OCI-LY1 (cell line): ENCODE results near the gene KLB.

Source experiments
- H2AFZ ChIP-seq: fragments of 200-600 bp; sonication (generic), shearing (Covaris generic); 2 replicates; pipeline ENCODE4 v1.6.0; 2014; ENCODE audit warnings: antibody characterized with exemption, mild to moderate bottlenecking, low read length
- H3F3A ChIP-seq: fragments of 200-600 bp; sonication (generic), shearing (Covaris generic); 2 replicates; pipeline ENCODE4 v1.6.0; 2014; ENCODE audit warnings: mild to moderate bottlenecking, antibody characterized with exemption, low read length, moderate library complexity; ENCODE audit not compliant: insufficient read depth
- H3K27ac ChIP-seq: fragments of 200-600 bp; sonication (generic); 2 replicates; pipeline ENCODE4 v1.5.1; 2014; ENCODE audit warnings: low read length, mixed run types, mild to moderate bottlenecking, low read depth; ENCODE audit not compliant: poor library complexity, severe bottlenecking
- H3K27me3 ChIP-seq: fragments of 200-600 bp; sonication (generic); 2 replicates; pipeline ENCODE4 v1.6.0; 2014; ENCODE audit warnings: antibody characterized with exemption, mild to moderate bottlenecking, low read length, moderate library complexity; ENCODE audit not compliant: insufficient read depth
- H3K36me3 ChIP-seq: fragments of 200-600 bp; sonication (generic); 2 replicates; pipeline ENCODE4 v1.6.1; 2014; ENCODE audit warnings: mild to moderate bottlenecking, antibody characterized with exemption, low read length, moderate library complexity, mixed read lengths; ENCODE audit not compliant: insufficient read depth
- H3K4me1 ChIP-seq: fragments of 200-600 bp; sonication (generic); 2 replicates; pipeline ENCODE4 v1.5.1; 2014; ENCODE audit warnings: mild to moderate bottlenecking, low read length, moderate library complexity; ENCODE audit not compliant: insufficient read depth, severe bottlenecking
- H3K4me2 ChIP-seq: fragments of 200-600 bp; sonication (generic), shearing (Covaris generic); 2 replicates; pipeline ENCODE4 v1.6.1; 2014; ENCODE audit warnings: low read length
- H3K4me3 ChIP-seq: fragments of 200-600 bp; sonication (generic); 2 replicates; pipeline ENCODE4 v1.5.1; 2014; ENCODE audit warnings: low read length, low read depth, mild to moderate bottlenecking, mixed read lengths; ENCODE audit not compliant: poor library complexity, severe bottlenecking
- H3K79me2 ChIP-seq: fragments of 200-600 bp; shearing (Covaris generic); 2 replicates; pipeline ENCODE4 v1.6.1; 2016; ENCODE audit warnings: mixed run types, low read length, mixed read lengths; ENCODE audit not compliant: insufficient read depth
- H3K9ac ChIP-seq: fragments of 200-600 bp; sonication (generic), shearing (Covaris generic); 2 replicates; pipeline ENCODE4 v1.6.1; 2014; ENCODE audit warnings: mild to moderate bottlenecking, low read length, mixed read lengths
- H3K9me2 ChIP-seq: fragments of 200-600 bp; sonication (generic), shearing (Covaris generic); 2 replicates; pipeline ENCODE4 v1.6.1; 2014; ENCODE audit warnings: low read depth, mild to moderate bottlenecking, low read length, mixed read lengths
- H3K9me3 ChIP-seq: fragments of 200-600 bp; shearing (Covaris generic); 2 replicates; pipeline ENCODE4 v1.6.1; 2014; ENCODE audit warnings: low read length, mixed read lengths
- H4K20me1 ChIP-seq: fragments of 200-600 bp; sonication (generic), shearing (Covaris generic); 2 replicates; pipeline ENCODE4 v1.6.0; 2016; ENCODE audit warnings: mild to moderate bottlenecking, low read length; ENCODE audit not compliant: insufficient read depth
- EZH2 ChIP-seq: fragments of 200-600 bp; sonication (generic), shearing (Covaris generic); IDR thresholded peaks from 2 replicates; pipeline ENCODE4 v1.8.0; 2017; ENCODE audit warnings: borderline replicate concordance, mixed run types, mild to moderate bottlenecking, antibody characterized with exemption, low read length, moderate library complexity, mixed read lengths
- TF ChIP-seq, protein P1 (sequence below): fragments of 200-600 bp; sonication (generic), shearing (Covaris generic); IDR thresholded peaks from 2 replicates; pipeline ENCODE4 v1.5.1; 2017; ENCODE audit warnings: mild to moderate bottlenecking, antibody characterized with exemption, low read length, moderate library complexity, mixed read lengths

KLB gene

DNA sequence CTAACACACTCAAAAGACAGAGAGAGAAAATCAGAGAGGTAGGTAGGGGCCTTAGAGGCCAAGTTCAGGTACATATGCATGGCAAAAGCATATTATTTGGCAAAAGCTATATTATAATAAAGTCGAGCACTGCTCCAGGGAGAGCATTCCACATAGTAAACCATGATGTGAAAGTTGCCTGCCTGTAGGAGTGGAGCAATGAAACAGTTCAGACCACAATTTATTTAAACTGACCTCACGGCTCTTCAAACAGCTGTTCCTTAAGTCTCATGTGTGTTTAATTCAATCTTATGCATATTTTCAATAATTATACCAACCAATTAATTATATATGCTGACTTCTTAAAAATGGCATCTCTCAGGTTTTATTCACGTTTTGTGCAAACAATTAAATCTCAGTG, 43.9 kb upstream of the KLB start:
- Histone ChIP-seq H3K4me3 (peak overlapping the region; percentile 26), H3K4me2 (peak overlapping the region; percentile 73), H4K20me1 (no peaks in the 10 kb centered on the region), H3F3A (no peaks in the 10 kb centered on the region; the same call in 1 of the 2 replicates), H3K79me2 (peaks cover 78% of the 10 kb centered on the region), H3K36me3 (no peaks in the 10 kb centered on the region), H2AFZ (no peak overlapping the region), H3K4me1 (peaks cover 65% of the 10 kb centered on the region), H3K9ac (no peak overlapping the region; the same call in 1 of the 2 replicates), H3K27me3 (no peaks in the 10 kb centered on the region), H3K27ac (peak overlapping the region; percentile 77), H3K9me2 (no peaks in the 10 kb centered on the region), H3K9me3 (no peaks in the 10 kb centered on the region)
- TF ChIP-seq EZH2 = no peak
- TF ChIP-seq, protein P1, sequence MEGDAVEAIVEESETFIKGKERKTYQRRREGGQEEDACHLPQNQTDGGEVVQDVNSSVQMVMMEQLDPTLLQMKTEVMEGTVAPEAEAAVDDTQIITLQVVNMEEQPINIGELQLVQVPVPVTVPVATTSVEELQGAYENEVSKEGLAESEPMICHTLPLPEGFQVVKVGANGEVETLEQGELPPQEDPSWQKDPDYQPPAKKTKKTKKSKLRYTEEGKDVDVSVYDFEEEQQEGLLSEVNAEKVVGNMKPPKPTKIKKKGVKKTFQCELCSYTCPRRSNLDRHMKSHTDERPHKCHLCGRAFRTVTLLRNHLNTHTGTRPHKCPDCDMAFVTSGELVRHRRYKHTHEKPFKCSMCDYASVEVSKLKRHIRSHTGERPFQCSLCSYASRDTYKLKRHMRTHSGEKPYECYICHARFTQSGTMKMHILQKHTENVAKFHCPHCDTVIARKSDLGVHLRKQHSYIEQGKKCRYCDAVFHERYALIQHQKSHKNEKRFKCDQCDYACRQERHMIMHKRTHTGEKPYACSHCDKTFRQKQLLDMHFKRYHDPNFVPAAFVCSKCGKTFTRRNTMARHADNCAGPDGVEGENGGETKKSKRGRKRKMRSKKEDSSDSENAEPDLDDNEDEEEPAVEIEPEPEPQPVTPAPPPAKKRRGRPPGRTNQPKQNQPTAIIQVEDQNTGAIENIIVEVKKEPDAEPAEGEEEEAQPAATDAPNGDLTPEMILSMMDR = no peak

DNA sequence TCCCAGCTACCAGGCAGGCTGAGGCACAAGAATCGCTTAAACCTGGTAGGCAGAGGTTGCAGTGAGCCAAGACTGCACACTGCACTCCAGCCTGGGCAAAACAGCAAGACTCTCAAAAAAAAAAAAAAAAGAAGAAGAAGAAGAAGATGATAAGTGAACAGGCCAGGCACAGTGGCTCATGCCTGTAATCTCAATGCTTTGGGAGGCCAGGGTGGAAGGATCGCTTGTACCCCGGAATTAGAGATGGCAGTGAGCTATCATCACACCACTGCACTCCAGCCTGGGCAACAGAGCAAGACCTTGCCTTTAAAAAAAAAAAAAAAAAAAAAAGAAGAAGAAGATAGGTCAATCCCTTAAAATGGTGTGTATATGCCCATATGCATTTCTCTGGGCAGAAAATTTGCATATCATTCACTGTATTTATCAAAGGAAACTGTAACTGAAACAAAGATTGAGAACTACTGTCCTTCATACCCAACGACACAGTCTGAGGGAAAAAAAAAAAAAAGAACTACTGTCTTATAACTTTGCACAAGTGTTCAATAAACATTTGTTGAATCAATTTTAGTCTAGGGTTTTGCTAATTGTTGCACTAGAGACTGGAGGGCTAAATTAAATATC, 42.8 kb upstream of the KLB start:
- Histone ChIP-seq H3K9ac (peak overlapping the region; percentile 53), H3K27me3 (no peaks in the 10 kb centered on the region), H3F3A (no peaks in the 10 kb centered on the region; the same call in 1 of the 2 replicates), H3K9me2 (no peaks in the 10 kb centered on the region), H3K9me3 (no peaks in the 10 kb centered on the region), H3K79me2 (peaks cover 67% of the 10 kb centered on the region), H3K27ac (peak overlapping the region; percentile 77), H2AFZ (no peak overlapping the region), H4K20me1 (no peaks in the 10 kb centered on the region), H3K4me3 (peak overlapping the region; percentile 90), H3K4me2 (peak overlapping the region; percentile 73), H3K4me1 (peaks cover 55% of the 10 kb centered on the region), H3K36me3 (no peaks in the 10 kb centered on the region)
- TF ChIP-seq EZH2 = no peak
- TF ChIP-seq, protein P1 = no peak

DNA sequence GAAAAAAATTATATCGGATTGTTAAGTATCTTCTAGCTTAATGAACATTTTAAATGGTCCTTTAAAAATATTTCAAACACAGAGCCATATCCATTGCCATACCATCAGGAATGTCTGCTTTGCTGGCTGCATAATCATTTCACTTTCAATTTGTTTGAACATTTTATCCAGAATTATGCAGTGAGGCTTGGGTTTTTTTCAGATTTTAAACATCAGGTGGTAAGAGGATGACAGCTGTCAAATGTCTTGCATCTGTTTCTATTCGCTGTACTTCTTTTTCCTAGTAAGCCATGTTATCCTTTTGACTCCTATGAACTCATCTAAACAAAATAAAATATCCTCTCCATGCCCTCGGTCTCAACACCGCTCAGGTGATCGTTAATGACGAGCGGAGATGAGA, 41.4 kb upstream of the KLB start:
- Histone ChIP-seq H3K9ac (peak overlapping the region; percentile 85), H2AFZ (no peak overlapping the region), H3K27me3 (no peaks in the 10 kb centered on the region), H3K4me3 (peak overlapping the region; percentile 90), H3K9me3 (no peaks in the 10 kb centered on the region), H3K9me2 (no peaks in the 10 kb centered on the region), H3K79me2 (peaks cover 54% of the 10 kb centered on the region), H3F3A (no peaks in the 10 kb centered on the region; the same call in 1 of the 2 replicates), H4K20me1 (no peaks in the 10 kb centered on the region), H3K36me3 (no peaks in the 10 kb centered on the region), H3K4me2 (peak overlapping the region; percentile 73), H3K27ac (peak overlapping the region; percentile 77), H3K4me1 (peaks cover 46% of the 10 kb centered on the region)
- no peak for TF ChIP-seq EZH2
- TF ChIP-seq, protein P1 = no peak
